ENCODE measurements around the gene TM2D3.
"Not testable (repeated sequence)": the region's sequence is repeated elsewhere in the genome, so short reads cannot be mapped to it uniquely, and the experiment has no call there.

GRCh38 chr15:101626729-101627128 is 25.5 kb downstream of the TM2D3 start:
- TF ChIP-seq, protein P1, sequence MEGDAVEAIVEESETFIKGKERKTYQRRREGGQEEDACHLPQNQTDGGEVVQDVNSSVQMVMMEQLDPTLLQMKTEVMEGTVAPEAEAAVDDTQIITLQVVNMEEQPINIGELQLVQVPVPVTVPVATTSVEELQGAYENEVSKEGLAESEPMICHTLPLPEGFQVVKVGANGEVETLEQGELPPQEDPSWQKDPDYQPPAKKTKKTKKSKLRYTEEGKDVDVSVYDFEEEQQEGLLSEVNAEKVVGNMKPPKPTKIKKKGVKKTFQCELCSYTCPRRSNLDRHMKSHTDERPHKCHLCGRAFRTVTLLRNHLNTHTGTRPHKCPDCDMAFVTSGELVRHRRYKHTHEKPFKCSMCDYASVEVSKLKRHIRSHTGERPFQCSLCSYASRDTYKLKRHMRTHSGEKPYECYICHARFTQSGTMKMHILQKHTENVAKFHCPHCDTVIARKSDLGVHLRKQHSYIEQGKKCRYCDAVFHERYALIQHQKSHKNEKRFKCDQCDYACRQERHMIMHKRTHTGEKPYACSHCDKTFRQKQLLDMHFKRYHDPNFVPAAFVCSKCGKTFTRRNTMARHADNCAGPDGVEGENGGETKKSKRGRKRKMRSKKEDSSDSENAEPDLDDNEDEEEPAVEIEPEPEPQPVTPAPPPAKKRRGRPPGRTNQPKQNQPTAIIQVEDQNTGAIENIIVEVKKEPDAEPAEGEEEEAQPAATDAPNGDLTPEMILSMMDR (IDR thresholded peaks at IDR 0.05; ENCODE audit: low read depth, low read length, missing input control), result not testable (repeated sequence)
- not testable (repeated sequence) for TF ChIP-seq MAX (IDR thresholded peaks at IDR 0.05); RAD21 (IDR thresholded peaks at IDR 0.05); RXRA (IDR thresholded peaks at IDR 0.05); YY1 (IDR thresholded peaks at IDR 0.05); GABPA (IDR thresholded peaks at IDR 0.05 in 1 of 2, conservative IDR thresholded peaks at IDR 0.05 in 1 of 2); TAF1 (conservative IDR thresholded peaks at IDR 0.05); FOXA1 (IDR thresholded peaks at IDR 0.05); ZBTB33 (IDR thresholded peaks at IDR 0.05); JUND (IDR thresholded peaks at IDR 0.05); ATF3 (IDR thresholded peaks at IDR 0.05); SP1 (IDR thresholded peaks at IDR 0.05); HNF4A (conservative IDR thresholded peaks at IDR 0.05)
- TF ChIP-seq, protein P2, sequence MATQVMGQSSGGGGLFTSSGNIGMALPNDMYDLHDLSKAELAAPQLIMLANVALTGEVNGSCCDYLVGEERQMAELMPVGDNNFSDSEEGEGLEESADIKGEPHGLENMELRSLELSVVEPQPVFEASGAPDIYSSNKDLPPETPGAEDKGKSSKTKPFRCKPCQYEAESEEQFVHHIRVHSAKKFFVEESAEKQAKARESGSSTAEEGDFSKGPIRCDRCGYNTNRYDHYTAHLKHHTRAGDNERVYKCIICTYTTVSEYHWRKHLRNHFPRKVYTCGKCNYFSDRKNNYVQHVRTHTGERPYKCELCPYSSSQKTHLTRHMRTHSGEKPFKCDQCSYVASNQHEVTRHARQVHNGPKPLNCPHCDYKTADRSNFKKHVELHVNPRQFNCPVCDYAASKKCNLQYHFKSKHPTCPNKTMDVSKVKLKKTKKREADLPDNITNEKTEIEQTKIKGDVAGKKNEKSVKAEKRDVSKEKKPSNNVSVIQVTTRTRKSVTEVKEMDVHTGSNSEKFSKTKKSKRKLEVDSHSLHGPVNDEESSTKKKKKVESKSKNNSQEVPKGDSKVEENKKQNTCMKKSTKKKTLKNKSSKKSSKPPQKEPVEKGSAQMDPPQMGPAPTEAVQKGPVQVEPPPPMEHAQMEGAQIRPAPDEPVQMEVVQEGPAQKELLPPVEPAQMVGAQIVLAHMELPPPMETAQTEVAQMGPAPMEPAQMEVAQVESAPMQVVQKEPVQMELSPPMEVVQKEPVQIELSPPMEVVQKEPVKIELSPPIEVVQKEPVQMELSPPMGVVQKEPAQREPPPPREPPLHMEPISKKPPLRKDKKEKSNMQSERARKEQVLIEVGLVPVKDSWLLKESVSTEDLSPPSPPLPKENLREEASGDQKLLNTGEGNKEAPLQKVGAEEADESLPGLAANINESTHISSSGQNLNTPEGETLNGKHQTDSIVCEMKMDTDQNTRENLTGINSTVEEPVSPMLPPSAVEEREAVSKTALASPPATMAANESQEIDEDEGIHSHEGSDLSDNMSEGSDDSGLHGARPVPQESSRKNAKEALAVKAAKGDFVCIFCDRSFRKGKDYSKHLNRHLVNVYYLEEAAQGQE (IDR thresholded peaks at IDR 0.05), result not testable (repeated sequence)
